Daoy (cell line): ENCODE results near the gene LTA4H. TPM values are rescaled to one million over a fixed set of nuclear protein-coding genes. Genes with fewer than 3 reads are reported as not detected.
"Not testable (repeated sequence)": the region's sequence is repeated elsewhere in the genome, so short reads cannot be mapped to it uniquely, and the experiment has no call there.

Experiments used
- DNase-seq: peaks from one replicate; pipeline ENCODE4 v3.0.0-alpha.2; 2015; ENCODE audit warnings: low read depth
- total RNA-seq: library from RNA; depleted of rRNA; stranded (reverse); fragments of >200 nt; shearing (Covaris generic); gene quantifications from 2 replicates; pipeline ENCODE4 v1.2.3, GENCODE V29; 2014; rRNA removed

LTA4H gene
- total RNA-seq: 73.2 and 73.3 TPM in 2 replicates

DNA sequence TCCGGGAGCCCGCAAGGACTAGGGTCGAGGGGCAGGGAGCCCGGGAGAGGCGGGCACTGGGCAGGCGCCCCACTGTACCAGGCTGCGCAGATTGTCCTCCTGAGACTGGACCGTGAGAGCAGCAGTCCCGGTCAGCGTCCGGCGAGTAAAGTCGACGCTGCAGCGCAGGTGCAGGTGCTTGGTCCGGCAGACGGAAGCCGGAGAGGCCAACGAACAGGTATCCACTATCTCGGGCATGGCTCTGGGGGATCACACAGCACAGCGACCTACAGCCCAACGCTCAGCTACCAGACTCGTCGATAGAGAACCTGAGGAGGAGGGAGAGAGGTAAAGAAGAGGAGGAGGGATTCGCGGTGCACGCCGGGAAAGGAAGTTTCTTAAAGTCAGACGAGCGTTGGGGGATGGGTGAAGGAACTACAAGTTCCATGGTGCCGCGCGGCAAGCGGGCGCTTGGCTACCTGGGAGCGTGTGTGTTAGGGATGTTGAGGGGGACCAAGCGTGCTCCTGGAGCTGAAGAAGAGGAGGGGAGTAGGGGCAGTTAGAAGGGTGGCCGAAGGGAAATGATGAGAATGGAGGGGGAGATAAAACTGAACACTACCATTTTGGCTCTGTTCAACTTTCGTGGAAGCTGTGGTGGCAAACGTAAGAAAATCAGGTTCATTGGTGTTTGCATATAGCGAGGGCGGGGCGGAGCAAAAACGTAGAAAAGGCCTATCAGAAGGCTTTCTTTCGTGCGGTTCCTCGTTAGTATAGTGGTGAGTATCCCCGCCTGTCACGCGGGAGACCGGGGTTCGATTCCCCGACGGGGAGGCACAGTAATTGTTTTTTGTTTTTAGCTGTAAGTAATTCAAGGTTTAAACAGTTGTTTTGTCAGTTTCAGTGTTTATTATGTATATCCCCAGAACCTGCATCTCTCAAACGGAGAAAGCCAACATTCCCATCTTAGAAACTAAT lies at the start of gene LTA4H:
Gene LTA4H (minus strand): TSS at position 305 of the 954 bp plus-strand sequence. CDS start 68 bp downstream, at position 237.
- DNase-seq: peak; percentile 99

DNA sequence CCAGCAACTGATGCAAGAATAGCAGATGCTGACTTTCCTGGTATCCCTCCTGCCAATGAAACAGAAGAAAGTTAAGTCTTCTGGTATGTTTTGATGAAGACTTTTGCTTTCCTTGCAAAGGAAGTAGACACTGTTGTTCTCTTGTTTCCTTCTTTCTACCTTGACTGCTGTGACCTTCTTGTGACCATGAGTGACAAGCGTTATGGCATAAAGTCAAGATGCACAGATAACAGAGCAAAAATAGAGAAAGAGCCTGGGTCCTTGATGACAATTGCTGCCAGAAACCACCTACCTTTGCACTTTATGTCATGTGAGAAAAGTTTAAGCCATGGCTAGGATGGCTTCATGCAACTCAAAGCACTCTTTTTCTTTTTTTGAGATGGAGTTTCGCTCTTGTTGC lies 49.2 kb upstream of the LTA4H start:
- DNase-seq: no peak

DNA sequence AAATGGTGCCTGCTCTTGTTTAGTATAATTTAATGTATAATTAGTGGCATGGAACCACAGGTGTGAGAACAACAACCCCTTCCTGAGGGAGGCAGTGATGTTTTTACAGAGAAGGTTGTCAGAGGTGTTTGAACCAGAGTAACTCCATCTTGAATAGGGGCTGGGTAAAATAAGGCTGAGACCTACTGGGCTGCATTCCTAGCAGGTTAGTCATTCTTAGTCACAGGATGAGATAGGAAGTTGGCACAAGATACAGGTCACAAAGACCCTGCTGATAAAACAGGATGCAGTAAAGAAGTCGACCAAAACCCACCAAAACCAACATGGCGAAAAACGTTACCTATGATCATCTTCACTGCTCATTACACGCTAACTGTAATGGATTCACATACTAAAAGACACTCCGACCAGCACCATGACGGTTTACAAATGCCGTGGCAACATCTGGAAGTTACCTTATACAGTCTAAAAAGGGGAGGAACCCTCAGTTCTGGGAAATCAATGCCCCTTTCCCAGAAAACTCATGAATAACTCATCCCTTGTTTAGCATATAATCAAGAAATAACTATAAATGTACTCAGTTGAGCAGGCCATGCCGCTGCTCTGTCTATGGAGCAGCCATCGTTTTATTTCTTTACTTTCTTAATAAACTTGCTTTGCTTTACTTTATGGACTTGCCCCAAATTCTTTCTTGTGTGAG lies 47.8 kb upstream of the LTA4H start:
- DNase-seq: peak; percentile 61

DNA sequence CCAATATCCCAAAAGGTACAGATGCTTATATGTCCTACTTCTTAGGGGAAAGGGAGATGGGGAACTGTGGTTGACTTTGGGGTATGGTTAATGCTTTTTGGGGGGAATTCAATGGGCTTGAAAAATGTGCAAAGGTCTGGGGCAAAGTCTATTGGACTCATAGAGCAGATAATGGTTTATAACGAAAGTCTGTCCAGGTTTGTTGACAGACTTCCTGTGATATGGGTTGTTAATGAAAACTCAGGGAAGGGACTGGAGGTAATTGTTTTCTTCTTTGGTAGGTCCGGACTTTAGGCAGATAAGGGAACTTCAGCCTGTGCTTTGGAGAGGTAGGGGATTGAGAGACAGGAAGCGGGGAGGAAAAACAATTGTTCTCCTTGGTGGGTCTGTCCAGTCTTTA lies 46.2 kb upstream of the LTA4H start:
- no peak for DNase-seq

DNA sequence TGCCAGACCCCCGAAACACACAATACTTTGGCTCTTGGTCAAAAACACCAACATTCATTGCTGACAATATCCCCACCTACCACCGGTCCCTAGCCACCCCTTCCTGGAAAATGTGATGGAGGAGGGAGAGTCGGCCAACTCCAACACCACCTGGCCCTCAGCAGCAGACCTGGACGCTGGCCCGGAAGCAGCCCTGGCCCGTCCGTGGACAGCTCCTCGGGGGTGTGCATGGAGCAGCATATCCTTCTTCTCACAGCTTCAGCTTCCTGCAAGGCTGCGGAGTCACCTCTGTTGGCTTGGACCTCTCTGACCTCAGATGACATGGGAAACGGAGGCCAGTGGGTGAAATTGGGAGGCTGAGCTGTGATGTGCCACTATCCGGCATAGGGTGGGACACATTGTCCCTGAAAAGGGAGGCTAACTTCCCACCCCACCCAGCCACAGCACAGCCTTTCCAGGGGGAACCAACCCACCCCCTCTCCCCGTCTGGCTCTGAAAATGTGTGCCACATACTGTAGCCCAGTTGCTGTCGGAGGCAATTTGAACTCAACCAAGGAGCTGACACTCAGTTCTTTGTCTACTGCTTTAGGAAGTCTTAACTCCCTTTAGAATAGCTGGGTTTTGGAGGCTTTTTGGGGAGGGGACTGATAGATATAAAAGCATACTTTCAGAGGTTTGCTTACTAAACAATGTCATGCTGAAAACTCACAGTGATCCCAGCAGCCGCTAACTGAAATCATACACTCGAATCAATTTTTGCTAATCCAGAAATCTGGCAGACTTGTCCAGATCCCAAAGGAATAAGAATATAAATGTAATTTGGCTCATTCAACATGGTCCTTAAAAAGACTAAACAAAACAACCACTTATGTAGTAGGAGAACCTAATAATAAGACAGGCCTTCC lies 43.1 kb upstream of the LTA4H start:
- DNase-seq: no peak

DNA sequence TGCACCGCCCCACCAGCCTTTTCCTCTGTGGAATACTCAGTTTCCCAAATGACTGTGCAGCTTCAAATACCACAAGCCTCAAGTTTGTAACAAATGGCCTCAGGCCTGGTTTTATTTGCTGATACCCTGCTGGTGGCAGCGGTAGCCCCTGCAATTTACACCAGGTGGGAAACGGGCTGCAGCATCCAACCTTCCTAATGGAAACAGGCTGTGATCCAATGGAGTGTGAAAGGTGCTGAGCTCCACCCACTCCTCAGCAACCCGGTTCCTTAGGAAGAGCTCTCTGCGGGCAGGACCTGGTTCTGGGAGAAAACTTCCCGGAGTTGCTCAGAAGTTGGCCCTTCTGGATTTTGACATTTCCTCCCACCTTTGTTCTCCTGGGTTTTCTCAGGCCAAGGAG lies 41.7 kb upstream of the LTA4H start:
- no peak for DNase-seq

DNA sequence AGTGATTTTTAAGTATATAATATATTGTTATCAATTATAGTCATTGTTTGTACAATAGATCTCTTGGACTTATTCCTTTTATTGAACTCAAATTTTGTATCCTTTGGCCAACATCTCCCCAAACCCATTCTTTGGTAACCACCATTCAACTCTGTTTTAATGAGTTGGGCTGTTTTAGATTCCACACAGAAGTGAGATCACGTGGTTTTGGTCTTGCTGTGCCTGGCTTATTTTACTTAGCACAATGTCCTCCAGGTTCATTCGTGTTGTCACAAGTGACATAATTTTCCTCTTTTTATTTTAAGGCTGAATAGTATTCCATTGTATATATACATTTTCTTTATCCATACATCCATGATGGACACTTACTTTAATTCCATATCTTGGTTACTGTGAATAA lies 40.2 kb upstream of the LTA4H start:
- no peak for DNase-seq

DNA sequence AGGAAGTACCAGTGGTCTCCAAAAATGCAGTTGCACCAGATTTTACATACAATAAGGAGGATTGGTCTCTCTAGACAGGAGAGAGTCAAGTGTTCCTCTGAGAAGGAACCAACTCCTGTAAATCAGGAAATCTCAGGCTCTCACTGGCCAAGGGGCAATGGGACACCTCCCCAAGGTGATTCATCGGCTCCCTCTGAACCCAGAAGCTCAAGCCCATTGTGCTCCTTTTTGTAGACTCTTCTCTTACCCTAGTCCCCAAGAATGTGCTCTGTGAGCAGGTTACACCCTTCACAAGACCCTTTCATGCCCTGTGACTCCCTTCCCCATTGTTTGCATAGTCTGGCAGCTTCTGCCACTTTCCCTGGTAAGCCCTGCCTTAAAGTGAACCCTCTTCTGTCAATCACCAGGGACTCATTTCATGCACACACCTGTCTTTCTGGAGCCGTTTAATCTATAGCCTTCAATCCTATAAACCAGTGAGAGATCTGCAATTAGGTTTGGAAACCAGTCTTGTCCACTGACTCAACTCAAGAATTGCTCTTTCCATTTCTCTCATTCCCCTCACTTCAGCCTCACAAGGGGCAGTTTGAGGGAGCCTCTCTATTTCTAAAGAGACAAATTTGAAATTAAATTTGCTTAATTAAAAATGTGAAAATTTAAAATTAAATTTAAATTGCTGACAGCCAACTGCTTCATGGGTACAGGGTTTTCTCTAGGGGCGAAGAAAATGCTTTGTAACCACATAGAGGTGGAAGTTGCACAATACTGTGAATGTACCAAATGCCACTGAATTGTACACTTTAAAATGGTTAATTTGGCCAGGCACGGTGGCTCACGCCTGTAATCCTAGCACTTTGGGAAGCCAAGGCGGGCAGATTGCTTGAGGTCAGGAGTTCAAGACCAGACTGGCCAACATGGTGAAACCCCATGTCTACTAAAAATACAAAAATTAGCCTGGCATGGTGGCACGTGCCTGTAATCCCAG lies 38.3 kb upstream of the LTA4H start:
- DNase-seq: no peak

DNA sequence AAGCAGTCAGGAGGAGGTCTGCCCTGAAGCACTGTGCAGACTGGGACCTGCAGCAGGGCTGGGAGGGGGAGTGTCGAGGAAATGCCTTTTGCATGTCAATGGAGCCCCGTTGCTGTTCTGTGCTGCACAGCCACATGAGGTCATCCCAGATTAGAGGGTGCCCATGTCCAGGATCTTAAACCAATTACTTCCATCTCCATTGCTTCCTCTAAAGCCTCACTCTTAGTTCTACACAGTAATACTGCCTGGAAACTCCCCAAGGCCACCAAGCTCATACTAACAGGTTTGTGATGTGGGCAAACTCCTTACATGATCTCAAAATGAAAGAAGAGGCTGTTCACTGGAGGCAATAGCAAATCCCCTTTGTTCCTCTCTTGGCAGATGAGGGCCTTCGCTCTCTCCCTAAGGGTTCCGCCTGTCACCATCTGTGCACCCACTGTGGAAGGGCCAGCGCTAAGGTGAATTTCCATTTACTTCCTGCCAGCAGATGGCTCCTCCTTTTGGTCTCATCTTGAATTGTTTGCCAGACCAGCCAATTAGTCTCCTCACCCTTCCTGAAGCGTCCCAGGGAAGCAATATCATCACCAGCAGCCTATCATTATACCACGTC lies 35.4 kb upstream of the LTA4H start:
- peak; percentile 17 for DNase-seq

DNA sequence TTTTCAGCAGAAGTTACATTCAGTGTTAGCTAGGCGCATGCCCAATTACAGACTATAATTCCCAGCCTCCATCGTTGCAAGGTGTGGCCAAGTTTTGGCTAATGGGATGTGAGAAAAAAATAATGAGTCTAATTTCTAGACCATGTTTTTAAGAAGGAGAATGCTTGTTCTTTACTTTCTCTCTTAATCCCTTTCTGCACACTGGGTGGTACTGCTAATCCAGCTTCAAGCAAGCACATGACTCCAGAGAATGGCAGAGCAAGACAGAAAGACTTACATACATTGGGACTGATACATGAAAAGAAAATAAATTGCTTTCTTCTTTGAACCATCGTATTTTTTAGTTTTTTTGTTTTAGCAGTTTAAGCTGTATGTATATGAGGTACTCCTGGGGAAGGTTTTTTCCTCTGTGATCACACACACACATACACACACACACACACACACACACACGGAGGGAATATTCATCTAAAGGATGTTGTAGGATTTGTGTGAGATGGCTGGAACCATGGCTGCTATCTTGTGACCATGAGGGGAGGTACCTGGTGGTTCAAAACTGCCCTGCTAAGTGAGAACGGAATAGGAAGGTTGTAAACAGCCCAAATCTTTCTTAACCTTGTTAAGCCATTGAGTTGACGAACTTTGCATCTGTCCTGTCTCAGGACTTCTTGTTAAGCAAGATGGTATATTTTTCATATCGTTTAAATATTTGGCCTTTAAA lies 34.3 kb upstream of the LTA4H start:
- DNase-seq: no peak

DNA sequence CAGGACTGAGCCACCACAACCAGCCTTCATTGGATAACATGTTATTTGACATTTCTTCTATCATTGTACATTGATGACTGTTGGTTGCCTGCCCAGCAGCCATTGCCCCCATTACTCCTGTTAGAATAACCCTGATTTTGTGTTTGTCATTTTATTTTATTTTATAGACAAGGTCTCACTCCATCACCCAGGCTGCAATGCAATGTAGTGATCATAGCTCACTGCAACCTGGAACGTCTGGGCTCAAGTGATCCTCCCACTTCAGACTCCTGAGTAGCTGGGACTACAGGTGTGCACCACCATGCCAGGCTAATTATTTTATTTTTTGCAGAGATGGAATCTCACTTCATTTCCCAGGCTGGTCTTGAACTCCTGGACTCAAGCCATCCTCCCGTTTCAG lies 33.2 kb upstream of the LTA4H start:
- no peak for DNase-seq

DNA sequence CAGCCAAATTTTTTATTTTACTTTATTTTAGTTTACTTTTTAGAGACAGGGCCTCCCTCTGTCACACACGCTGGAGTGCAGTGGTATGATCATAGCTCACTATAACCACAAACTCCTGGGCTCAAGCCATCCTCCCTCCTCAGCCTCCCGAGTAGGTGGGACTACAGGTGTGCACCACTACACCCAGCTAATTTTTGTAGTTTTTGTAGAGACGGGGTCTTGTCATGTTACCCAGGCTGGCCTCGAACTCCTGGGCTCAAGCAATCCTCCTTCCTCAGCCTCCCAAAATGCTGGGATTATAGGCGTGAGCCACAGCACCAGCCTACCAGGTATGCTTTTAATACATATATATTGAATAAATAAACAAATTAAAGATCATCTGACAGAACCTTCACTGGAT lies 32.7 kb upstream of the LTA4H start:
- DNase-seq: no peak

DNA sequence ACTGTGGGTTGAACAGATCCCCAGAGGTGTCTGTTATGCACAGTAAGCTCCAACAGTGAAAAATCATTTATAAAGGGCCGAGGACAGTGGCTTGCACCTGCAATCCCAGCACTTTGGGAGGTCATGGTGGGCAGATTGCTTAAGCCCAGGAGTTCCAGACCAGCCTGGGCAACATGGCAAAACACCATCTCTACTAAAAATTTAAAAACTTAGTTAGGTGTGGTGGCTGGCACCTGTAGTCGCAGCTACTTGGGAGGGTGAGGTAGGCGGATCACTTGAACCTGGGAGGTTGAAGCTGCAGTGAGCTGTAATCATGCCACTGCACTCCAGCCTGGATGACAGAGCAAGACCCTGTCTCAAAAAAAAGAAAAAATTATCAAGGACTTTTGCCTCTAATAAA lies 30.4 kb upstream of the LTA4H start:
- DNase-seq: not testable (repeated sequence)

DNA sequence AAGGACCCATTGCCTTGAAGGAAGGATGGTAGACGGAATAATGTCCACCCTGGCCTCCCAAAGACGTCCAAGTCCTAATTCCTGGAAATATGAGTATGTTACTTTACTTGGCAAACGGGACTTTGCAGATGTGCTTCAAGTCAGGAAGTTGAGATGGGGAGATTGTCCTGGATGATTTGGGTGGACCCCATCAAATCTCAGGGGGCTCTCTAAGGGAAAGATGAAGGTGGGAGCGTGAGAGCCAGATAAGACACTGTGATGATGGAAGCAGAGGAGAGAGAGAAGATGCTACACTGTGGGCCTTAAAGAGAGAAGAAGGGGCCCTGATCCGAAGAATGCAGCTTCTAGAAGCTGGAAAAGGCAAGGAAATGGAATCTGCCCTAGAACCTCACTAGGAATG lies 29.6 kb upstream of the LTA4H start:
- no peak for DNase-seq

DNA sequence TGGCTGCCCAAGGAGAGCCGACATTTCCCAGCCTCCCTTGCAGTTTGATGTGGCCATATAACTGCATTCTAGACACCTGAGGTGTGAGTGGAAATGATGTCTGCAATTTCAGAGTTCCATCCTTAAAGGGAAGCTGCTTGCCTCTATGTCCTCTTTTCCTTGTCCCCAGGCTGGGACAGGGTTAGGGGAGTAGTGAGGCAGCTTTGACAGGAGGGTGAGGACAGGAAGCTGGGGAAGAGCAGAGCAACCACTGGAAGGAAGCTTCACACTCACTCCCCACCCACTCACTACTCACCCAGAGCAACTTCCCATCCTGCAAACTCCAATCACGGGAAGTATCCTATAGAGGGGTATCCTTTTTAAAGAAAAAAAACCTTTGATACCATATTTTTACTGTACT lies 28.9 kb upstream of the LTA4H start:
- no peak for DNase-seq

DNA sequence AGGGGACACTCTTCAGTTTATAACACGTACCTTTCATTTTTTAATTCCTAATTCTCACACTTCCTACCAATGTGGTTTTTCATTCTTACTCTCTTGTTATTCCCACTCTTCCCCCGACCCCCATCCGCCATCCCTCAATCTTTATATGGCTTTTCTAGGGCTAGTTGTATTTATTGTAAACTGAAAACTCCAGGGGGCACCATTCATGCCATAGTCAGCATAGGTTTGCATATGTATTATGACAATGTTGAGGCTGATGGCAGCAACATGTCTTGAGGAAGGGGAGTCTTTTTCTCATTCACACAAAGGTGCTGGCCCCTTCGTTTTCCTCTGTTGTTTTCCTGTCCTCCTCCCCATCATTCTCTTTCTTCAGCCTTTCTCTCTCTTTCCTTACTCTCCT lies 27.7 kb upstream of the LTA4H start:
- DNase-seq: no peak

DNA sequence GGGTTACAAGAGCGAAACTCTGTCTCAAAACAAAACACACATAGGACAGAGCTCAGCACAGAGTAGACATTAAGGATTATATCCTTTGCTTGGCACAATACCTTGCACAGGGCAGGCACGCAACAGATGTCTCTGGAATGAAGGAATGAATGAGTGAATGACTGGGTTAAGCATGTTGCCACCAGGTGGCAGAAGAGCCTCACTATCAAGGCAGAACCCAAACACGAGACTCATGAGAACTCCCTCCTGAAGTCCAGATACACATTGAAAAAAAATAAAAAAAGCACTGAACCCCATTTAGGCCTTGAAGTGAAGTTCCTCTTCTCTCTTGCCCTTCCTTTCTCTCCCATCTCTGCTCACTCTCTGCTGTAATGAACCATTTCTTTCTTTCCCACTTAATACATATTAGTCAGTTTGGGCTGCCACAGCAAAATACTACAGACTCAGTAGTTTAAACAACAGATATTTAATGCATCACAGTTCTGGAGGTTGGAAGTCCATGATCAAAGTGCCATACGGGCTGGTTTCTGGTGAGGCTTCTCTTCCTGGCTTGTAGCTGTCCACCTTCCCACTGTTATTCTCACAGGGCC lies 26.6 kb upstream of the LTA4H start:
- DNase-seq: peak; percentile 84

DNA sequence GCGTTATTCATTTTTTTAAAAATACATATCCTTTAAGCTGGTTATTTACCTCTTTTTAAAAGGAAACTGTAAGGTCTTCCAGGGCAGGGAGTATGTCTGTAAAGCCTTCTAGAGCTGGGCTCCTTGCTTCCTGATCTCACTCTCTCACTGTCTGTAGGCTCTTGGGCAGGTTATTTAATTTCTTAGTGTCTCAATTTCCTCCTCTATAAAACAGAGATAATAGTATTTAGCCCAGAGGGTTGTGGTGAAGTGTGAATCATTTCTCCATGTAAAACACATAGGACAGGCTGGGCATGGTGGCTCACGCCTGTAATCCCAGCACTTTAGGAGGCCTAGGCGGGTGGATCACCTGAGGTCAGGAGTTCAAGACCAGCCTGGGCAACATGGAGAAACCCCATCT lies 25.9 kb upstream of the LTA4H start:
- no peak for DNase-seq

DNA sequence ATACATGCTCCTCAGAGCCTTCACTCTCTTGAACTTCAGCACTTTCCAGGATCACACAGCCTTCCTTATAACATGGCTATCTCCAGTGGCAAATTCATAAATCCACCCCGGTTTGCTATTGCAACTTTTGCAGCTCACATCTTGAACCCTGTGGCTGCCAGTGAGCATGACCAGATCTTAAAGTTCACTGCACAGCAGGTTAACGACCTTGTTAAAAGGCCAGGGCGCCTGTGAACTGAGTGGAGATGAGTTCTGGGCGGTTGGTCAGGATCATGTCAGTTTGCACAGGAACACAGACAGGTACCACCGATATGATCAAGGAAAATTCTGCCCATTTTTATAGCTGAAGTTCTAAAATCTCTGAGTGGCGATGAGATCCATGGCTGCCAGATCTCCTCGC lies 24.7 kb upstream of the LTA4H start:
- no peak for DNase-seq
